ENCODE results near the gene C16orf46.

DNA sequence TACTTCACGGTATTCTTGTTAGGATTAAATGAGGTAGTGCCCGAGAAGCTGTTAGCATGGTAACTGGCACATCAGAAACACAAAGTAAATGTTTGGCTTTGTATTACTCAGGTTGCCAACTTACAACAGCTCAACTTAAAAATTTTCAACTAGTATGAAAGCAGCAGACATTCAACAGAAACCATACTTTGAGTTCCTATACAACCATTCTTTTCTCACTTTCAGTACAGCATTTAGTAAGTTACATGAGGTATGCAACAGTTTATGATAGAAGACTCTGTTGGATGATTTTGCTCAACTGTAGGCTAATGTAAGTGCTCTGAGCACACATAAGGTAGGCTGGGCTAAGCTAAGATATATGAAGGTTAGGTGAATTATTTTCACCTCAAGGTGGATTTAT lies 62.4 kb downstream of the C16orf46 start:
- no peak for TF ChIP-seq CTCF (conservative IDR thresholded peaks at IDR 0.05 in 1 of 2, IDR thresholded peaks at IDR 0.05 in 1 of 2; ENCODE audit: low read depth in 1 of 2, low read length in 2 of 2)
- TF ChIP-seq EZH2 (IDR thresholded peaks at IDR 0.05; ENCODE audit: low read length, missing control alignments): no peak

Measured in fibroblast of lung (primary cell).